ENCODE data around the gene PRPF40B. TPM values are rescaled to one million over a fixed set of nuclear protein-coding genes. Genes with fewer than 3 reads are reported as not detected.

PRPF40B gene
- total and polyA plus RNA-seq, 2 of the 13 experiments (the other 11 are each of a cell fraction or from before 2014, with no cell fraction given): 5.0 to 7.8 TPM

- TF ChIP-seq ZNF337 (CRISPR knock-in tag; IDR thresholded peaks at IDR 0.05; ENCODE audit: borderline replicate concordance, low read depth) (no peak), PRDM15 (CRISPR knock-in tag; IDR thresholded peaks at IDR 0.05) (no peak), TCF12 (IDR thresholded peaks at IDR 0.05) (no peak), TCF12 (CRISPR knock-in tag; IDR thresholded peaks at IDR 0.05) (no peak), SRSF9 (IDR thresholded peaks at IDR 0.05; ENCODE audit: borderline replicate concordance, insufficient read depth, low read depth, low read length, poor library complexity, severe bottlenecking) (no peak), TRIM22 (IDR thresholded peaks at IDR 0.05) (no peak), SMARCC2 (IDR thresholded peaks at IDR 0.05) (no peak), ZNF740 (CRISPR knock-in tag; IDR thresholded peaks at IDR 0.05) (no peak)
These were observed 50.3 kb downstream of the PRPF40B start (continued) for GRCh38 chr12:49673446-49674317.

Measured in HepG2 (cell line).